HepG2 (cell line): ENCODE measurements around the gene SLC20A1. TPM values are rescaled to one million over a fixed set of nuclear protein-coding genes. Genes with fewer than 3 reads are reported as not detected.

Source experiments
- AKAP8 ChIP-seq: sonication (generic); formaldehyde crosslinking; IDR thresholded peaks from 2 replicates; pipeline ENCODE4 v1.5.1; 2020; ENCODE audit warnings: mild to moderate bottlenecking, missing genetic modification reagents
- FOXA1 ChIP-seq, 2 experiments: fragments of 450-650 bp in 1 of 2; sonication (generic) in 1 of 2; formaldehyde crosslinking in 1 of 2; IDR thresholded peaks; 2 replicates each; pipeline versions ENCODE4 v1.4.0 to v1.6.1; 2016 to 2020; ENCODE audit warnings: missing genetic modification reagents in 1 of 2
- FOXA3 ChIP-seq: IDR thresholded peaks from 2 replicates; pipeline ENCODE4 v1.6.1; 2016; ENCODE audit warnings: missing genetic modification reagents, missing compliant biosample characterization
- HOXA3 ChIP-seq: sonication (generic); formaldehyde crosslinking; IDR thresholded peaks from 2 replicates; pipeline ENCODE4 v1.5.0; 2020; ENCODE audit warnings: missing genetic modification reagents
- MAFG ChIP-seq: sonication (generic); formaldehyde crosslinking; IDR thresholded peaks from 2 replicates; pipeline ENCODE4 v1.5.1; 2020; ENCODE audit warnings: mild to moderate bottlenecking, missing genetic modification reagents
- SMARCC2 ChIP-seq: fragments of 450-650 bp; IDR thresholded peaks from 2 replicates; pipeline ENCODE4 v1.6.1; 2017; ENCODE audit warnings: antibody characterized with exemption, mild to moderate bottlenecking
- SNAI1 ChIP-seq: sonication (generic); formaldehyde crosslinking; IDR thresholded peaks from 2 replicates; pipeline ENCODE4 v1.5.0; 2020; ENCODE audit warnings: mild to moderate bottlenecking, missing genetic modification reagents, borderline replicate concordance
- SP2 ChIP-seq: sonication (generic); formaldehyde crosslinking; IDR thresholded peaks from 2 replicates; pipeline ENCODE4 v1.5.1; 2020; ENCODE audit warnings: mild to moderate bottlenecking, missing genetic modification reagents
- TAF15 ChIP-seq: fragments of 200-400 bp; formaldehyde crosslinking; IDR thresholded peaks from one replicate; pipeline ENCODE4 v1.6.1; 2018; ENCODE audit warnings: mild to moderate bottlenecking, low read depth, low read length; ENCODE audit not compliant: poor library complexity, severe bottlenecking
- TMF1 ChIP-seq: sonication (generic); formaldehyde crosslinking; IDR thresholded peaks from 2 replicates; pipeline ENCODE4 v1.8.1; 2022; ENCODE audit warnings: low read depth, missing genetic modification reagents
- ZFP36L1 ChIP-seq: sonication (generic); formaldehyde crosslinking; IDR thresholded peaks from 2 replicates; pipeline ENCODE4 v1.8.0; 2022; ENCODE audit warnings: mild to moderate bottlenecking, missing genetic modification reagents, moderate library complexity
- ZFY ChIP-seq: sonication (generic); formaldehyde crosslinking; IDR thresholded peaks from 2 replicates; pipeline ENCODE4 v1.4.0; 2020; ENCODE audit warnings: missing genetic modification reagents
- ZNF10 ChIP-seq: sonication (generic); formaldehyde crosslinking; IDR thresholded peaks from 2 replicates; pipeline ENCODE4 v1.4.0; 2020; ENCODE audit warnings: mild to moderate bottlenecking, low read depth, missing genetic modification reagents, borderline replicate concordance
- ZNF484 ChIP-seq: sonication (generic); formaldehyde crosslinking; IDR thresholded peaks from 2 replicates; pipeline ENCODE4 v1.5.1; 2020; ENCODE audit warnings: mild to moderate bottlenecking, low read depth, missing genetic modification reagents, borderline replicate concordance
- ZNF652 ChIP-seq: IDR thresholded peaks from 2 replicates; pipeline ENCODE4 v1.6.1; 2016; ENCODE audit warnings: low read depth, borderline replicate concordance
- ZNF761 ChIP-seq: sonication (generic); formaldehyde crosslinking; conservative IDR thresholded peaks from 2 replicates; pipeline ENCODE4 v1.4.0; 2020; ENCODE audit warnings: mild to moderate bottlenecking, missing genetic modification reagents
- polyA plus RNA-seq, 8 experiments: library from polyadenylated mRNA; depleted of rRNA in 3 of 8; stranded (reverse) in 7 of 8; unstranded in 1 of 8; fragments of >200 nt; fragmentation: Illumina TruSeq in 4 of 8; extraction: Trizol in 4 of 8; gene quantifications; 2 replicates each; pipeline versions ENCODE4 v1.2.1 to v1.2.3, GENCODE V29; 2011 to 2016; ENCODE audit warnings: low read depth in 4 of 8, missing spikeins in 1 of 8, mixed read lengths in 1 of 8; ENCODE audit not compliant: insufficient read depth in 1 of 8
- total RNA-seq, 5 experiments: library from RNA; depleted of rRNA; stranded (reverse); fragments of >200 nt; fragmentation: Illumina TruSeq; extraction: Trizol; gene quantifications; 2 replicates each; pipeline ENCODE4 v1.2.3, GENCODE V29; 2016; ENCODE audit warnings: low read depth in 1 of 5
- TF ChIP-seq, protein P1 (sequence below): sonication (generic); formaldehyde crosslinking; IDR thresholded peaks from 2 replicates; pipeline ENCODE4 v1.5.1; 2020; ENCODE audit warnings: mild to moderate bottlenecking, missing genetic modification reagents, moderate library complexity
- TF ChIP-seq, protein P2 (sequence below): sonication (generic); formaldehyde crosslinking; IDR thresholded peaks from 2 replicates; pipeline ENCODE4 v1.4.0; 2020; ENCODE audit warnings: missing genetic modification reagents
- TF ChIP-seq, protein P3 (sequence below): IDR thresholded peaks from 2 replicates; pipeline ENCODE4 v1.4.0; 2020; ENCODE audit warnings: mild to moderate bottlenecking, missing genetic modification reagents
- TF ChIP-seq, protein P4 (sequence below): sonication (generic); formaldehyde crosslinking; IDR thresholded peaks from 2 replicates; pipeline ENCODE4 v1.5.0; 2020; ENCODE audit warnings: missing genetic modification reagents
- TF ChIP-seq, protein P5 (sequence below): sonication (generic); formaldehyde crosslinking; IDR thresholded peaks from 2 replicates; pipeline ENCODE4 v1.5.1; 2020; ENCODE audit warnings: mild to moderate bottlenecking, moderate library complexity, missing genetic modification reagents

Gene SLC20A1
- total and polyA plus RNA-seq, 2 of the 13 experiments (the other 11 are each of a cell fraction or from before 2014, with no cell fraction given): 54.0 to 85.9 TPM

DNA sequence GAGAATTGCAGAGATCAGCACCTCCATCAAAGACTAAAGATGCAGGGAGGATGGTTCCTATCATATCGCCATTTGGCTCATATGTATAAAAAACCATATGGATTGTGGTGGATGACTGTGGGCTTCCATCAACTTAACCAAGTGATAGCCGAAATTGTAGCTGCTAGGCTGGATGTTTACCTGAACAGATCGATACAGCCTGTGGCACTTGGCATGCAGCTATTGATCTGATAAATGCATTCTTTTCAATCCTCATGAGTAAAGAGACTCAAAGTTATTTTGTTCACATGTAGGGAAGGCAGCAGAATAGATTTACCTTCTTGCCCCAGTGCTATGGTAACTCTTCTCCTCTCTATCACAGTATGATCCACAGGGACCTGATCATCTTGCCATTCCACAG, 42.8 kb upstream of the SLC20A1 start (continued):
- TF ChIP-seq, protein P1, sequence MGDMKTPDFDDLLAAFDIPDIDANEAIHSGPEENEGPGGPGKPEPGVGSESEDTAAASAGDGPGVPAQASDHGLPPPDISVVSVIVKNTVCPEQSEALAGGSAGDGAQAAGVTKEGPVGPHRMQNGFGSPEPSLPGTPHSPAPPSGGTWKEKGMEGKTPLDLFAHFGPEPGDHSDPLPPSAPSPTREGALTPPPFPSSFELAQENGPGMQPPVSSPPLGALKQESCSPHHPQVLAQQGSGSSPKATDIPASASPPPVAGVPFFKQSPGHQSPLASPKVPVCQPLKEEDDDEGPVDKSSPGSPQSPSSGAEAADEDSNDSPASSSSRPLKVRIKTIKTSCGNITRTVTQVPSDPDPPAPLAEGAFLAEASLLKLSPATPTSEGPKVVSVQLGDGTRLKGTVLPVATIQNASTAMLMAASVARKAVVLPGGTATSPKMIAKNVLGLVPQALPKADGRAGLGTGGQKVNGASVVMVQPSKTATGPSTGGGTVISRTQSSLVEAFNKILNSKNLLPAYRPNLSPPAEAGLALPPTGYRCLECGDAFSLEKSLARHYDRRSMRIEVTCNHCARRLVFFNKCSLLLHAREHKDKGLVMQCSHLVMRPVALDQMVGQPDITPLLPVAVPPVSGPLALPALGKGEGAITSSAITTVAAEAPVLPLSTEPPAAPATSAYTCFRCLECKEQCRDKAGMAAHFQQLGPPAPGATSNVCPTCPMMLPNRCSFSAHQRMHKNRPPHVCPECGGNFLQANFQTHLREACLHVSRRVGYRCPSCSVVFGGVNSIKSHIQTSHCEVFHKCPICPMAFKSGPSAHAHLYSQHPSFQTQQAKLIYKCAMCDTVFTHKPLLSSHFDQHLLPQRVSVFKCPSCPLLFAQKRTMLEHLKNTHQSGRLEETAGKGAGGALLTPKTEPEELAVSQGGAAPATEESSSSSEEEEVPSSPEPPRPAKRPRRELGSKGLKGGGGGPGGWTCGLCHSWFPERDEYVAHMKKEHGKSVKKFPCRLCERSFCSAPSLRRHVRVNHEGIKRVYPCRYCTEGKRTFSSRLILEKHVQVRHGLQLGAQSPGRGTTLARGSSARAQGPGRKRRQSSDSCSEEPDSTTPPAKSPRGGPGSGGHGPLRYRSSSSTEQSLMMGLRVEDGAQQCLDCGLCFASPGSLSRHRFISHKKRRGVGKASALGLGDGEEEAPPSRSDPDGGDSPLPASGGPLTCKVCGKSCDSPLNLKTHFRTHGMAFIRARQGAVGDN (CRISPR knock-in tag): no peak
- no peak for TF ChIP-seq TMF1 (CRISPR knock-in tag)
- no peak for TF ChIP-seq ZNF10 (CRISPR knock-in tag)
- no peak for TF ChIP-seq HOXA3
- TF ChIP-seq ZNF761: no peak
- no peak for TF ChIP-seq SMARCC2
- TF ChIP-seq, protein P2, sequence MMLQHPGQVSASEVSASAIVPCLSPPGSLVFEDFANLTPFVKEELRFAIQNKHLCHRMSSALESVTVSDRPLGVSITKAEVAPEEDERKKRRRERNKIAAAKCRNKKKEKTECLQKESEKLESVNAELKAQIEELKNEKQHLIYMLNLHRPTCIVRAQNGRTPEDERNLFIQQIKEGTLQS: no peak
- peak; percentile 63; the same call in 1 of the 2 replicates for TF ChIP-seq FOXA3 (CRISPR knock-in tag)
- TF ChIP-seq, protein P3, sequence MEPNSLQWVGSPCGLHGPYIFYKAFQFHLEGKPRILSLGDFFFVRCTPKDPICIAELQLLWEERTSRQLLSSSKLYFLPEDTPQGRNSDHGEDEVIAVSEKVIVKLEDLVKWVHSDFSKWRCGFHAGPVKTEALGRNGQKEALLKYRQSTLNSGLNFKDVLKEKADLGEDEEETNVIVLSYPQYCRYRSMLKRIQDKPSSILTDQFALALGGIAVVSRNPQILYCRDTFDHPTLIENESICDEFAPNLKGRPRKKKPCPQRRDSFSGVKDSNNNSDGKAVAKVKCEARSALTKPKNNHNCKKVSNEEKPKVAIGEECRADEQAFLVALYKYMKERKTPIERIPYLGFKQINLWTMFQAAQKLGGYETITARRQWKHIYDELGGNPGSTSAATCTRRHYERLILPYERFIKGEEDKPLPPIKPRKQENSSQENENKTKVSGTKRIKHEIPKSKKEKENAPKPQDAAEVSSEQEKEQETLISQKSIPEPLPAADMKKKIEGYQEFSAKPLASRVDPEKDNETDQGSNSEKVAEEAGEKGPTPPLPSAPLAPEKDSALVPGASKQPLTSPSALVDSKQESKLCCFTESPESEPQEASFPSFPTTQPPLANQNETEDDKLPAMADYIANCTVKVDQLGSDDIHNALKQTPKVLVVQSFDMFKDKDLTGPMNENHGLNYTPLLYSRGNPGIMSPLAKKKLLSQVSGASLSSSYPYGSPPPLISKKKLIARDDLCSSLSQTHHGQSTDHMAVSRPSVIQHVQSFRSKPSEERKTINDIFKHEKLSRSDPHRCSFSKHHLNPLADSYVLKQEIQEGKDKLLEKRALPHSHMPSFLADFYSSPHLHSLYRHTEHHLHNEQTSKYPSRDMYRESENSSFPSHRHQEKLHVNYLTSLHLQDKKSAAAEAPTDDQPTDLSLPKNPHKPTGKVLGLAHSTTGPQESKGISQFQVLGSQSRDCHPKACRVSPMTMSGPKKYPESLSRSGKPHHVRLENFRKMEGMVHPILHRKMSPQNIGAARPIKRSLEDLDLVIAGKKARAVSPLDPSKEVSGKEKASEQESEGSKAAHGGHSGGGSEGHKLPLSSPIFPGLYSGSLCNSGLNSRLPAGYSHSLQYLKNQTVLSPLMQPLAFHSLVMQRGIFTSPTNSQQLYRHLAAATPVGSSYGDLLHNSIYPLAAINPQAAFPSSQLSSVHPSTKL: peak; percentile 51
- no peak for TF ChIP-seq SP2 (CRISPR knock-in tag)
- no peak for TF ChIP-seq ZFP36L1
- TF ChIP-seq MAFG (CRISPR knock-in tag): no peak
- TF ChIP-seq, protein P4, sequence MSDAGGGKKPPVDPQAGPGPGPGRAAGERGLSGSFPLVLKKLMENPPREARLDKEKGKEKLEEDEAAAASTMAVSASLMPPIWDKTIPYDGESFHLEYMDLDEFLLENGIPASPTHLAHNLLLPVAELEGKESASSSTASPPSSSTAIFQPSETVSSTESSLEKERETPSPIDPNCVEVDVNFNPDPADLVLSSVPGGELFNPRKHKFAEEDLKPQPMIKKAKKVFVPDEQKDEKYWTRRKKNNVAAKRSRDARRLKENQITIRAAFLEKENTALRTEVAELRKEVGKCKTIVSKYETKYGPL (CRISPR knock-in tag): no peak
- TF ChIP-seq, protein P5, sequence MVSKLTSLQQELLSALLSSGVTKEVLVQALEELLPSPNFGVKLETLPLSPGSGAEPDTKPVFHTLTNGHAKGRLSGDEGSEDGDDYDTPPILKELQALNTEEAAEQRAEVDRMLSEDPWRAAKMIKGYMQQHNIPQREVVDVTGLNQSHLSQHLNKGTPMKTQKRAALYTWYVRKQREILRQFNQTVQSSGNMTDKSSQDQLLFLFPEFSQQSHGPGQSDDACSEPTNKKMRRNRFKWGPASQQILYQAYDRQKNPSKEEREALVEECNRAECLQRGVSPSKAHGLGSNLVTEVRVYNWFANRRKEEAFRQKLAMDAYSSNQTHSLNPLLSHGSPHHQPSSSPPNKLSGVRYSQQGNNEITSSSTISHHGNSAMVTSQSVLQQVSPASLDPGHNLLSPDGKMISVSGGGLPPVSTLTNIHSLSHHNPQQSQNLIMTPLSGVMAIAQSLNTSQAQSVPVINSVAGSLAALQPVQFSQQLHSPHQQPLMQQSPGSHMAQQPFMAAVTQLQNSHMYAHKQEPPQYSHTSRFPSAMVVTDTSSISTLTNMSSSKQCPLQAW (CRISPR knock-in tag): no peak
- no peak for TF ChIP-seq AKAP8
- TF ChIP-seq SNAI1 (CRISPR knock-in tag): no peak
- TF ChIP-seq ZNF652: 0 out of 2 replicates have a peak, but pooled peaks have one; percentile 37
- TF ChIP-seq ZNF484 (CRISPR knock-in tag): no peak
- no peak for TF ChIP-seq TAF15
- no peak for TF ChIP-seq FOXA1 (IDR thresholded peaks at IDR 0.05)
- TF ChIP-seq FOXA1 (CRISPR knock-in tag; IDR thresholded peaks at IDR 0.05): no peak
- TF ChIP-seq ZFY (CRISPR knock-in tag): no peak
